Activated CD4-positive, alpha-beta T cell treated with anti-CD3 and anti-CD28 coated beads, Interleukin-2, Interleukin-4, amounts not matched to agents 100 ng/mL and 50 ng/mL, durations not matched to agents 16 hours and 8 hours (primary cell): ENCODE data around the gene PDE4A.
"Not testable (repeated sequence)": the region's sequence is repeated elsewhere in the genome, so short reads cannot be mapped to it uniquely, and the experiment has no call there.

ENCODE experiments used
- DNase-seq: peaks from one replicate; pipeline ENCODE4 v3.0.0-alpha.2; 2020; ENCODE audit warnings: low spot score

The PDE4A gene

GRCh38 chr19:10462042-10462441 lies 41.7 kb downstream of the PDE4A start:
- DNase-seq: not testable (repeated sequence)

DNA sequence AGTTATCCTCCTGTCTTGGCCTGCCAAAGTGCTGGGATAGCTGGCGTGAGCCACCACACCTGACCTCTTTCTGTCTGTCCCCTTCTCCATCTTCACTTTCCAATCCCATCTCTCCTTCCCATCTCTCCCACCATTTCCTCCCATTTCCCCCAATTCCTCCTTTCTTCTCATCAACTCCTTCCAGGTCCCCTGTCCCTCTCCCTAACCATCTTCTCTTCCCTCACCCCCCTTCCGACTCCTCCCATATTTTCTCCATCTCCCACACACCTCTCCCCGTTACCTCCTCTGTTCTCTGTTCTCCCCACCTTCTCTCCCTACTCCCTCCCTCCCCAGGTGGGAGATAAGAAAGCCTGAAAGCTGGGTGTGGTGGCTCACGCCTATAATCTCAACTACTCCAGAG lies 42.2 kb downstream of the PDE4A start:
- no peak for DNase-seq

DNA sequence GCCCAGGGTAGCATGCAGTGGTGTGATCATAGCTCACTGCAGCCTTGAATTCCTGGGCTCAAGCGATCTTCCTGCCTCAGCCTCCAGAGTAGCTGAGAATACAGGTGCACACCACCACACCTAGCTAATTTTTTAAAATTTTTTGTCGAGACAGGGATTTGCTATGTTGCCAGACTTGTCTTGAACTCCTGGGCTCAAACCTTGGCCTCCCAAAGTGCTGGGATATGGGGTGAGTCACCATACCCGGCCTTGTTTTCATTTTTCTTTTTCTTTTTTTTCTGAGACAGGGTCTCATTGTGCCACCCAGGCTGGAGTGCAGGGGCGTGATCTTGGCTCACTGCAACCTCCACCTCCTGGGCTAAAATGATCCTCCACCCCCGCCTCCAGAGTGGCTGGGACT lies 44.1 kb downstream of the PDE4A start:
- no peak for DNase-seq

DNA sequence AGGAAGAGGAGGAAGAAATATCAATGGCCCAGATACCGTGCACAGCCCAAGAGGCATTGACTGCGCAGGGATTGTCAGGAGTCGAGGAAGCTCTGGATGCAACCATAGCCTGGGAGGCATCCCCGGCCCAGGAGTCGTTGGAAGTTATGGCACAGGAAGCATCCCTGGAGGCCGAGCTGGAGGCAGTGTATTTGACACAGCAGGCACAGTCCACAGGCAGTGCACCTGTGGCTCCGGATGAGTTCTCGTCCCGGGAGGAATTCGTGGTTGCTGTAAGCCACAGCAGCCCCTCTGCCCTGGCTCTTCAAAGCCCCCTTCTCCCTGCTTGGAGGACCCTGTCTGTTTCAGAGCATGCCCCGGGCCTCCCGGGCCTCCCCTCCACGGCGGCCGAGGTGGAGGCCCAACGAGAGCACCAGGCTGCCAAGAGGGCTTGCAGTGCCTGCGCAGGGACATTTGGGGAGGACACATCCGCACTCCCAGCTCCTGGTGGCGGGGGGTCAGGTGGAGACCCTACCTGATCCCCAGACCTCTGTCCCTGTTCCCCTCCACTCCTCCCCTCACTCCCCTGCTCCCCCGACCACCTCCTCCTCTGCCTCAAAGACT lies 46.9 kb downstream of the PDE4A start:
- DNase-seq: no peak

DNA sequence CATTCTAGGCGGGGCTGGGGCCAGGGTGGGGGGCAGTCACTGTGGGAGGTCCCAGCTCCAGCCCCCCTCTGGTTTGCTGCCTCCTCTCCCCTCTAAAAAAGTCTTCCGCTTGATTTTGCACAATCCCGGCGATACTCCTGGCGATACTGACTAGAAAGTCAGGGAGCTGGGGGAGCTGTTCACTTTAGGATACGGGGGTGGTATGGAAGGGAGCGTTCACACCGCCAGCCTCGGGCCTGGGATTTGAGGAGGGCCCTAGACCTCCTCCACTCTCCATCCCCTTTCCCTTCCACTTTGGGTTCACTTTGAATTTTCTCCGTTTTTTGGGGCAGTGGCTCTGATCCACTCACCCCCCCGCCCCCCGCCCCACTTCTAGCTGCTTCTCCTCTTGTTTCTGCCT lies 47.8 kb downstream of the PDE4A start:
- DNase-seq: no peak

GRCh38 chr19:10471909-10472308 lies 51.6 kb downstream of the PDE4A start:
- peak; percentile 29 for DNase-seq

DNA sequence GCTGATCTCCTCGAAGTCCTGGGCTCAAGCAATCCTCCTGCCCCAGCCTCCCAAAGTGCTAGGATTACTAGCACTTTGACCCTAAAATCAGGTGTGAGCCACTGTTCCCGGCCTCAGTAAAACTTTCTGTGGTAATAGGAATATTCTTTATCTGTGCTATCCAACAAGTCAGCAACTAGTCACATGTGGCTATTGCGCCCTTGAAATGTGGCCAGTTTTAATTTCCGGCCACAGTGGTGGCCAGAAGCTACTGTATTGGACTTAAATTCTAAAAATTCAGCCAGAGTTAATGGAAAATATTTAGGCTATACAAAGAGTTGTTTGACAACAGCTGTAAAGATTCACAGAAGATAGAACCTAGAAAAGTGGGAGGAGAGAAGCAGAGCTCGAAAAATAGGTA lies 52.9 kb downstream of the PDE4A start:
- no peak for DNase-seq

- DNase-seq: no peak
These were observed 54.7 kb downstream of the PDE4A start for GRCh38 chr19:10474962-10475451.

DNA sequence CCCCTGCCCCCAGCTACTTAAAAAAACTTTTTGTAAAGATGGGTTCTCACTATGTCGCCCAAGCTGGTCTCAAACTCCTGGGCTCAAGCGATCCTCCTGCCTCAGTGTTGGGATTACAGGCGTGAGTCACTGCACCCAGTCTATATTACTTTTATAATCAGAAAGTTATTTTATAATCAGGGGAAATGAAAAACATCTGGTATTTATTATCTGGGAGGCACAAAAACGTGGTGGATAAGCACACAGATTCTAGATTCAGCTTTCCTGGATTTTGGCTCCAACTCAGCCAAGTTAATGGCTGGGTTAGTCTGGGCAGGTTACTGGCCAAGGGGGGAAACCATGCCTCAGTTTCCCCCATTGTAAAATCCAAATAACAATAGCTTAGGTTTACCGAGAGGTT lies 58.1 kb downstream of the PDE4A start:
- DNase-seq: no peak

DNA sequence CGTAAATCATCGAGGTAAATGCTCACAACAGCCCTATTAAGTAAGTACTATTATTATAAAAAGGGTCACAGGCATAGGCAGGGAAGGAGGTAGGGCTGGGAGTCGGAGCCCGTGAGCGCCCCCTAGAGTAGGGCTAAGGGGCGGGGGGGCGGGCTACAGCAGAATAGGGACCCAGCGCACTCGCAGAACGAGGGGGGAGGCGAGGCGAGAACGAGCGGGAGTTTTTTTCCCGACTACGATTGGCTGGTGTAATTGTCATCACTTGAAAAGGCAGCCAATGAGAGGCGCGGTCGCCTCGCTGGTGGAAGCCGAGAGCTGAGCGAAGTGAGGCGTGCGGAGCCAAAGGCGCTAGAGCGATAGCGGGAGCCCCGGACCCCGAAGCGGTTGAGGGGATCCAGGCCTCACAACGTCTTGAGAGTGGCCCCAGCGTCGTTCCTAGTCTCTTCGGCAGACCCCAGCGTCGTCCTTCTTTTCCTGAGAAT lies 58.6 kb downstream of the PDE4A start:
- peak; percentile 86 for DNase-seq

GRCh38 chr19:10486551-10486950 lies 66.2 kb downstream of the PDE4A start:
- no peak for DNase-seq

DNA sequence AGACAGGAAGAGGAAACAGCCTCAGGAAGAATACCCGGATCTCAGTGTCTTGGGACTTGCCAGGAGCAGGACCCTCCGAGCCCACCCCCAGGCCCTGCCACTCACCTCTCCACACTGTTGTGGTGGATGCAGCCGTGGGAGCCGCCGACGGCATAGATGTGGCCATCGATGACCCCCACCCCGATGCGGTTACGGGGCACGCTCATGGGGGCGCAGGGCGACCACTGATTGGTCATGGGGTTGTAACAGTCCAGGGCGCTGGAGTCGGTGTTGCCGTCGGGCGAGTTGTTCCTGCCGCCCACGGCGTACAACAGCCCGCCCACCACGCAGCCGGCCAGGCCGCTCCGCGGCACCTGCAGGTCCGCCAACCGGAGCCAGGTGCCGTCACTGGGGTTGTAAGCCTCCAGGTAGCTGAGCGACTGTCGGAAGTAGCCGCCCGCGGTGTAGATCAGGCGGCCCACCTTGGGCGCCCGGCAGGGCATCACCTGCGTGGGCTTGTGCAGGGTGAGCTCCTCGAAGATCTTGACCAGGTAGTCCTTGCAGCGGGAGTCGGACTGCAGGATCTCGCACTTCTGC lies 71.2 kb downstream of the PDE4A start:
- no peak for DNase-seq

GRCh38 chr19:10497371-10497770 lies 77.0 kb downstream of the PDE4A start:
- DNase-seq: no peak

GRCh38 chr19:10499550-10500246 lies 79.4 kb downstream of the PDE4A start:
- no peak for DNase-seq

DNA sequence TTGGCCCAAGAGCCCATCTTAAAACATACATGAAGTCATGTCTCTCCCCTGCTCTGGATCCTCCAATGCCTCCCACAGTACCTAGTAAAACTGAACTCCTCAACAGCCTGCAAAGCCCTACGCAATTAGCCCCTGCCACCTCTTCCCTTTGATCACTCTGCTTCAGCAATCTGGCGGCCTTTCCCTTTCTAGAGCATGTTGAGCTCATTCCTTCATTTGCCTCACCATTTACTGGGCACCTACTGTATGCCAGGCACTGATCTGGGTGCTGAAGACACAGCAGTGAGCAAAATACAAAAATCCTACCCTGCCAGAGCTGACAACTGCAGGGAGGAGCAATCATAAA lies 79.9 kb downstream of the PDE4A start:
- no peak for DNase-seq

- DNase-seq: peak; percentile 52
These were observed 81.7 kb downstream of the PDE4A start for GRCh38 chr19:10501971-10502523.

GRCh38 chr19:10502524-10503001 lies 82.2 kb downstream of the PDE4A start:
- DNase-seq: peak; percentile 95

- peak; percentile 37 for DNase-seq
These were observed 82.9 kb downstream of the PDE4A start, which contains the start of gene KEAP1 for GRCh38 chr19:10503002-10503789. KEAP1 (minus strand) TSS chr19:10503356; CDS start chr19:10500033, 3,323 bp downstream.

DNA sequence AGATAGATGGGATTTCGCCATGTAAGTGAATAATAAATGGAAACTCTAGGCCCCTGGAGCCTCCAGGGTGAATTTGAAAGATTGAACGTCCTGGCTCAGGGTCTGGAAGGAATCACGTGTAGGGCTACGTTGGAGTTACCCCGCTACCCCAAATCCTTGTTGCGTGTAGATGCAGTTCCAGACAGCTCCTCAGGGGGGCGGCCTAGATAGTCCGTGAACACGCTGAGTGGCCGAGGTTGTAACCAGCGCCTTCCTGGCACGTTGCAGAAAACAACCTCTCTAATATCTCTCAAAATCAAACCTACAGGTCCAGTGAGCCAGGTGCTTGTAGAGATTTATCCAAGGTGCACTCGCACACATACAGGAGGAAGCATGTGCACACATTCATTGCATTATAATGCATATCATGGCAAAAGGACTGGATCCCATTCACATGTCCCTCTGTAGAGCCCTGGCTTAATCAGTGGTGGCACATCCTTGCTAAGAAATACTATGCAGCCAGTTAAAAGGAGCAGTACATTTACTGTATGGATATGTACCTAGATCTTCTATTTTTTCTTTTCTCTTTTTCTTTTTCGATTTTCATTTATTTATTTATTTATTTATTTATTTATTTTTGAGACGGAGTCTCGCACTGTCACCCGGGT lies 85.4 kb downstream of the PDE4A start:
- peak; percentile 87 for DNase-seq

DNA sequence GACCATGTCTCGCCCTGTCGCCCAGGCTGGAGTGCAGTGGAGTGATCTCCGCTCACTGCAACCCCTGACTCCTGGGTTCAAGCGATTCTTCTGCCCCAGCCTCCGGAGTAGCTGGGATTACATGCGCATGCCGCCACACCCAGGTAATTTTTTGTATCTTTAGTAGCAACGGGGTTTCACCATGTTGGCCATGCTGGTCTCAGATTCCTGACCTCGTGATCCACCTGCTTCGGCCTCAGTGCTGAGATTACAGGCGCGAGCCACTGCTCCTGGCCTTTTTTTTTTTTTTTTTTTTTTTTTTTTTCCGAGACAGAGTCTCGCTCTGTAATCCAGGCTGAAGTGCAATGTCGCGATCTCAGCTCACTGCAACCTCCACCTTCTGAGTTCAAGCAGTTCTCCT lies 87.7 kb downstream of the PDE4A start:
- no peak for DNase-seq

DNA sequence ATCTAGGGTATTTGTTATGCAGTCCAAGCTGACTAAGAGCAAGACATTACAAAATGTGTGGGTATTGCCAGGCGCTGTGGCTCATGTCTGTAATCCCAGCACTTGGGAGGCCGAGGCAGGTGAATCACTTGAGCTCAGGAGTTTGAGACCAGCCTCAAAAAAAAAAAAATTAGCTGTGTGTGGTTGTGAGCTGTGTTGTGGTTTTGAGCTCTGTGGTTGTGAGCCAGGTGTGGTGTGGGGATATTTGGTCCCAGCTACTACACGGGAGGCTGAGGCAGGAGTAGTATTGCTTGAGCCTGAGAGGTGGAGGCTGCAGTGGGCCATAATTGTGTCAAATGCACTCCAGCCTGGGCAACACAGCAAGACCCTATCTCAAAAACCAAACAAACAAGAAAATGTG lies 88.4 kb downstream of the PDE4A start:
- DNase-seq: peak; percentile 41
